Measurements from ENCODE around the gene GRHL1. TPM values are rescaled to one million over a fixed set of nuclear protein-coding genes. Genes with fewer than 3 reads are reported as not detected.

GRHL1 gene
- total and polyA plus RNA-seq, 9 of the 15 experiments (the other 6 are each of a cell fraction or from before 2014, with no cell fraction given) = 1.7 to 6.1 (median 4.7) TPM

DNA sequence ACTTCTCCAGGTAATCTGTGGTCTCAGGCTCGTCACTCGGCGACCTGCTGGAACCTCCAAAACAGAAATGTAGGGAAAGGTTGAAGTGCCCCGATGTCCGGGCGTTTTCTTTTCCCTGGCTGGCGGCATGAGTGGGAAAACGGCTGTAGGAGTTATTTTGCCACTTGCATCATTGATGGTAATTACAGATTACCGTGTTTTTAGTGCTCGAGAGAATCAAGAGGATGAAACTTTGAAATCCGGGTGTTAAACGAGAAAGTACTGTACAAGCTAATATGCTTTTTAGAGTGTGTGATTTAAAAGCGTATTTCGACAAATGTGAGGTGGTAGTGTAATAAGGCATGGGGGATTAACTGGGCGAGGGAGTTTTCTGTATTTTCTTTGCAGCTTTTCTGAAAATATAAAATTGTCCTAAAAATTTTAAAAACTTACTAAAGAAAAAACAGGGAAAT lies 819 bp downstream of the GRHL1 start (continued):
- TF ChIP-seq NCOR1 (IDR thresholded peaks at IDR 0.05) (no peak), L3MBTL2 (IDR thresholded peaks at IDR 0.05) (no peak), PCBP2 (IDR thresholded peaks at IDR 0.05; ENCODE audit: low read depth, low read length, poor library complexity, severe bottlenecking) (no peak), EP400 (IDR thresholded peaks at IDR 0.05) (peak; percentile 55), MYC (IDR thresholded peaks at IDR 0.05; ENCODE audit: low read depth, low read length) (peak; percentile 31; the same call in 1 of the 2 replicates), MYC (CRISPR knock-in tag; IDR thresholded peaks at IDR 0.05; ENCODE audit: borderline replicate concordance, low read depth) (no peak), JUND (IDR thresholded peaks at IDR 0.05; ENCODE audit: borderline replicate concordance, low read depth, low read length) (peak; percentile 17; the same call in 1 of the 2 replicates), JUND (tag; IDR thresholded peaks at IDR 0.05; ENCODE audit: borderline replicate concordance, low read depth, low read length) (no peak), BCL6 (CRISPR knock-in tag; IDR thresholded peaks at IDR 0.05) (no peak), PHF8 (IDR thresholded peaks at IDR 0.05; ENCODE audit: borderline replicate concordance, low read length) (no peak), XRCC3 (IDR thresholded peaks at IDR 0.05) (no peak), SMC3 (conservative IDR thresholded peaks at IDR 0.05; ENCODE audit: insufficient read depth, low read depth, low read length) (no peak), ZNF316 (IDR thresholded peaks at IDR 0.05) (no peak), RBM14 (IDR thresholded peaks at IDR 0.05; ENCODE audit: borderline replicate concordance, insufficient read depth, low read depth, low read length) (no peak), KLF1 (tag; IDR thresholded peaks at IDR 0.05) (no peak), U2AF1 (optimal IDR thresholded peaks at IDR 0.05; ENCODE audit: low read depth, low read length) (no peak), ZNF354B (CRISPR knock-in tag; IDR thresholded peaks at IDR 0.05) (no peak)
- TF ChIP-seq, protein P1, sequence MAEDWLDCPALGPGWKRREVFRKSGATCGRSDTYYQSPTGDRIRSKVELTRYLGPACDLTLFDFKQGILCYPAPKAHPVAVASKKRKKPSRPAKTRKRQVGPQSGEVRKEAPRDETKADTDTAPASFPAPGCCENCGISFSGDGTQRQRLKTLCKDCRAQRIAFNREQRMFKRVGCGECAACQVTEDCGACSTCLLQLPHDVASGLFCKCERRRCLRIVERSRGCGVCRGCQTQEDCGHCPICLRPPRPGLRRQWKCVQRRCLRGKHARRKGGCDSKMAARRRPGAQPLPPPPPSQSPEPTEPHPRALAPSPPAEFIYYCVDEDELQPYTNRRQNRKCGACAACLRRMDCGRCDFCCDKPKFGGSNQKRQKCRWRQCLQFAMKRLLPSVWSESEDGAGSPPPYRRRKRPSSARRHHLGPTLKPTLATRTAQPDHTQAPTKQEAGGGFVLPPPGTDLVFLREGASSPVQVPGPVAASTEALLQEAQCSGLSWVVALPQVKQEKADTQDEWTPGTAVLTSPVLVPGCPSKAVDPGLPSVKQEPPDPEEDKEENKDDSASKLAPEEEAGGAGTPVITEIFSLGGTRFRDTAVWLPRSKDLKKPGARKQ (CRISPR knock-in tag; IDR thresholded peaks at IDR 0.05) = 0 out of 2 replicates have a peak, but pooled peaks have one; percentile 49
- TF ChIP-seq, protein P2, sequence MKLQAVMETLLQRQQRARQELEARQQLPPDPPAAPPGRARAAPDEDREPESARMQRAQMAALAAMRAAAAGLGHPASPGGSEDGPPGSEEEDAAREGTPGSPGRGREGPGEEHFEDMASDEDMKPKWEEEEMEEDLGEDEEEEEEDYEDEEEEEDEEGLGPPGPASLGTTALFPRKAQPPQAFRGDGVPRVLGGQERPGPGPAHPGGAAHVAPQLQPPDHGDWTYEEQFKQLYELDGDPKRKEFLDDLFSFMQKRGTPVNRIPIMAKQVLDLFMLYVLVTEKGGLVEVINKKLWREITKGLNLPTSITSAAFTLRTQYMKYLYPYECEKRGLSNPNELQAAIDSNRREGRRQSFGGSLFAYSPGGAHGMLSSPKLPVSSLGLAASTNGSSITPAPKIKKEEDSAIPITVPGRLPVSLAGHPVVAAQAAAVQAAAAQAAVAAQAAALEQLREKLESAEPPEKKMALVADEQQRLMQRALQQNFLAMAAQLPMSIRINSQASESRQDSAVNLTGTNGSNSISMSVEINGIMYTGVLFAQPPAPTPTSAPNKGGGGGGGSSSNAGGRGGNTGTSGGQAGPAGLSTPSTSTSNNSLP (IDR thresholded peaks at IDR 0.05; ENCODE audit: borderline replicate concordance, low read depth, low read length) = no peak
- TF ChIP-seq, protein P3, sequence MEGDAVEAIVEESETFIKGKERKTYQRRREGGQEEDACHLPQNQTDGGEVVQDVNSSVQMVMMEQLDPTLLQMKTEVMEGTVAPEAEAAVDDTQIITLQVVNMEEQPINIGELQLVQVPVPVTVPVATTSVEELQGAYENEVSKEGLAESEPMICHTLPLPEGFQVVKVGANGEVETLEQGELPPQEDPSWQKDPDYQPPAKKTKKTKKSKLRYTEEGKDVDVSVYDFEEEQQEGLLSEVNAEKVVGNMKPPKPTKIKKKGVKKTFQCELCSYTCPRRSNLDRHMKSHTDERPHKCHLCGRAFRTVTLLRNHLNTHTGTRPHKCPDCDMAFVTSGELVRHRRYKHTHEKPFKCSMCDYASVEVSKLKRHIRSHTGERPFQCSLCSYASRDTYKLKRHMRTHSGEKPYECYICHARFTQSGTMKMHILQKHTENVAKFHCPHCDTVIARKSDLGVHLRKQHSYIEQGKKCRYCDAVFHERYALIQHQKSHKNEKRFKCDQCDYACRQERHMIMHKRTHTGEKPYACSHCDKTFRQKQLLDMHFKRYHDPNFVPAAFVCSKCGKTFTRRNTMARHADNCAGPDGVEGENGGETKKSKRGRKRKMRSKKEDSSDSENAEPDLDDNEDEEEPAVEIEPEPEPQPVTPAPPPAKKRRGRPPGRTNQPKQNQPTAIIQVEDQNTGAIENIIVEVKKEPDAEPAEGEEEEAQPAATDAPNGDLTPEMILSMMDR (IDR thresholded peaks at IDR 0.05 in 2 of 3, conservative IDR thresholded peaks at IDR 0.05 in 1 of 3; ENCODE audit: insufficient read depth in 2 of 3, low read depth in 1 of 3, low read length in 3 of 3) = no peak
- TF ChIP-seq, protein P4, sequence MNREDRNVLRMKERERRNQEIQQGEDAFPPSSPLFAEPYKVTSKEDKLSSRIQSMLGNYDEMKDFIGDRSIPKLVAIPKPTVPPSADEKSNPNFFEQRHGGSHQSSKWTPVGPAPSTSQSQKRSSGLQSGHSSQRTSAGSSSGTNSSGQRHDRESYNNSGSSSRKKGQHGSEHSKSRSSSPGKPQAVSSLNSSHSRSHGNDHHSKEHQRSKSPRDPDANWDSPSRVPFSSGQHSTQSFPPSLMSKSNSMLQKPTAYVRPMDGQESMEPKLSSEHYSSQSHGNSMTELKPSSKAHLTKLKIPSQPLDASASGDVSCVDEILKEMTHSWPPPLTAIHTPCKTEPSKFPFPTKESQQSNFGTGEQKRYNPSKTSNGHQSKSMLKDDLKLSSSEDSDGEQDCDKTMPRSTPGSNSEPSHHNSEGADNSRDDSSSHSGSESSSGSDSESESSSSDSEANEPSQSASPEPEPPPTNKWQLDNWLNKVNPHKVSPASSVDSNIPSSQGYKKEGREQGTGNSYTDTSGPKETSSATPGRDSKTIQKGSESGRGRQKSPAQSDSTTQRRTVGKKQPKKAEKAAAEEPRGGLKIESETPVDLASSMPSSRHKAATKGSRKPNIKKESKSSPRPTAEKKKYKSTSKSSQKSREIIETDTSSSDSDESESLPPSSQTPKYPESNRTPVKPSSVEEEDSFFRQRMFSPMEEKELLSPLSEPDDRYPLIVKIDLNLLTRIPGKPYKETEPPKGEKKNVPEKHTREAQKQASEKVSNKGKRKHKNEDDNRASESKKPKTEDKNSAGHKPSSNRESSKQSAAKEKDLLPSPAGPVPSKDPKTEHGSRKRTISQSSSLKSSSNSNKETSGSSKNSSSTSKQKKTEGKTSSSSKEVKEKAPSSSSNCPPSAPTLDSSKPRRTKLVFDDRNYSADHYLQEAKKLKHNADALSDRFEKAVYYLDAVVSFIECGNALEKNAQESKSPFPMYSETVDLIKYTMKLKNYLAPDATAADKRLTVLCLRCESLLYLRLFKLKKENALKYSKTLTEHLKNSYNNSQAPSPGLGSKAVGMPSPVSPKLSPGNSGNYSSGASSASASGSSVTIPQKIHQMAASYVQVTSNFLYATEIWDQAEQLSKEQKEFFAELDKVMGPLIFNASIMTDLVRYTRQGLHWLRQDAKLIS (CRISPR knock-in tag; IDR thresholded peaks at IDR 0.05) = peak; percentile 62; the same call in 1 of the 2 replicates

All from K562 (cell line).